ENCODE results near the gene LRRC8B.

Gene LRRC8B

DNA sequence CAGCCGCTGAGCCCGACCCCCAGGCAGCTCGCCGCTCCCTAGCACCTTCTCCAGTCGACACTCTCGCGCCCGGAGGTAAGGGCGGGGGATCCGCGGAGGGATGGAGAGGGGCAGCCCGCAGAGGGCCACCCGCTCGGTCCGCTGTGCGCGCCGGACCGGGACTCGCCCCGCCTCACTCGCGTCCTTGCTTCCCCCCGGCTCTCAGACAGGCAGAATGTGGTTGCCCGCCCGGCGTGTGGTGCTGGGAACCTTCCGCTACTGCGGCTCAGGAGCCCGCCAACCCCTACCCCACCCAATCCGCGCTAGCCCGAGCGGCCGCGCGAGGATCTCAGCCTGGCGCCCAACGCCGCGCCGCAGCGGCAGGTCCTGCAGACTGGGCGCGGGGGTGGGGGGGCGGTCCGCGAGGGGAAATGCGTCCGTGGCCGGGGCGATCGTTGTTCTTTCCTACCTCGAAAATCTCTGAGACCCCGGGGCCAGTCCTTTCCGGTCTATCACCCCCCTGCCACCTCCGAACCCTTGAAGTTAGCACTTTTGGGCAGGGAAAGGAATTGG lies 108.7 kb downstream of the LRRC8B start:
- no peaks in the 10 kb centered on the region for H3K36me3 ChIP-seq (ENCODE audit: control insufficient read depth, insufficient read depth, low read length)
- H3K4me3 ChIP-seq (ENCODE audit: low read length): peak overlapping the region; percentile 52; the same call in 1 of the 2 replicates
- H3K27ac ChIP-seq (ENCODE audit: low read length): no peak overlapping the region
- H3K27me3 ChIP-seq (ENCODE audit: control insufficient read depth, insufficient read depth, low read length): peaks cover 7% of the 10 kb centered on the region; the same call in 1 of the 2 replicates
- H3K4me1 ChIP-seq (ENCODE audit: control insufficient read depth, insufficient read depth, low read length): no peaks in the 10 kb centered on the region; the same call in 1 of the 2 replicates
- WGBS (ENCODE audit: insufficient coverage, insufficient read length): no CpG with 5 or more reads among the region's 57 CpGs
- DNase-seq (ENCODE audit: low read depth, low spot score): no peak
- no peaks in the 10 kb centered on the region for H3K9me3 ChIP-seq (ENCODE audit: control insufficient read depth, insufficient read depth, low read length)

DNA sequence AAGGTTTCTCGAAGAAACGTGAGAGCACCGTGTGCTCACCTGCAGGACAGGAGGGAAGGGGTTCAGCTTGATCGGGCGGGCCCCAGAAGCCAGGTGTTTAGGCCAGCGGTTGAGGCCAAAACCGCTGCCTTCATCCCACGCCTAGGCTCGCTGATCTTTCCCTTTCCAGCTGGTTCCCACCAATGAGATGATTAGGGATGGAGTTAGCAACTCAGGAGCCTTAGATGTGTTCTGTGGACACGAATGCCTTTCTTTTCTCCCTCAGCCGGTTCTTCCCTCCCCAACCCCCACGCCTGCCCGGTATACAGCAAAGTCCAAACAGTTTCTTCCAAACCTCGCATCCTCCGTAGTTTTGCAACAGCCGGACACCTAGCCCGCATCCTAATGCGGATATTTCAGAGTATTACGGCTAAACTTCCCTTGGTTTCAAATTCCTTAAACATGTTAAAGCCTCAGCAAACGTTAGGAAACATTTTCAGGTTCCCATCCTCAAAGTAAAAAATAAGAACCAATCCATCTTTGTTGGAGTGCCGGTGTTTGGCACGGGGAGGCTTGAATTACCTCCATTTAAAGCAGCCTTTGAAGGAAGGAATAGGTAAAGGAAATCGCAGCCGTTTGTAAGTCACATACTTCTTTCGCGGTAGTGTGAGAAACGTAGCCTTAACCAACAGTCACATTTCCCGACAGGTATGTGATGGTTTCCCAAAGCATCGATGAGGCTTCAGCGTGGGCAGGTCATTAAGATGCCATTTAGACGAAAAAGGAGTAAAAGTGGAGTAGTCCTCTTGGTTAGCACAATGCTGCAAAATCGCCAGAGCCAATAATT lies 109.4 kb downstream of the LRRC8B start:
- no peak for DNase-seq (ENCODE audit: low read depth, low spot score)
- WGBS (ENCODE audit: insufficient coverage, insufficient read length): no CpG with 5 or more reads among the region's 32 CpGs
- peaks cover 7% of the 10 kb centered on the region; the same call in 1 of the 2 replicates for H3K27me3 ChIP-seq (ENCODE audit: control insufficient read depth, insufficient read depth, low read length)
- H3K4me1 ChIP-seq (ENCODE audit: control insufficient read depth, insufficient read depth, low read length): no peaks in the 10 kb centered on the region; the same call in 1 of the 2 replicates
- no peaks in the 10 kb centered on the region for H3K36me3 ChIP-seq (ENCODE audit: control insufficient read depth, insufficient read depth, low read length)
- peak overlapping the region; percentile 52; the same call in 1 of the 2 replicates for H3K4me3 ChIP-seq (ENCODE audit: low read length)
- no peak overlapping the region for H3K27ac ChIP-seq (ENCODE audit: low read length)
- H3K9me3 ChIP-seq (ENCODE audit: control insufficient read depth, insufficient read depth, low read length): no peaks in the 10 kb centered on the region

DNA sequence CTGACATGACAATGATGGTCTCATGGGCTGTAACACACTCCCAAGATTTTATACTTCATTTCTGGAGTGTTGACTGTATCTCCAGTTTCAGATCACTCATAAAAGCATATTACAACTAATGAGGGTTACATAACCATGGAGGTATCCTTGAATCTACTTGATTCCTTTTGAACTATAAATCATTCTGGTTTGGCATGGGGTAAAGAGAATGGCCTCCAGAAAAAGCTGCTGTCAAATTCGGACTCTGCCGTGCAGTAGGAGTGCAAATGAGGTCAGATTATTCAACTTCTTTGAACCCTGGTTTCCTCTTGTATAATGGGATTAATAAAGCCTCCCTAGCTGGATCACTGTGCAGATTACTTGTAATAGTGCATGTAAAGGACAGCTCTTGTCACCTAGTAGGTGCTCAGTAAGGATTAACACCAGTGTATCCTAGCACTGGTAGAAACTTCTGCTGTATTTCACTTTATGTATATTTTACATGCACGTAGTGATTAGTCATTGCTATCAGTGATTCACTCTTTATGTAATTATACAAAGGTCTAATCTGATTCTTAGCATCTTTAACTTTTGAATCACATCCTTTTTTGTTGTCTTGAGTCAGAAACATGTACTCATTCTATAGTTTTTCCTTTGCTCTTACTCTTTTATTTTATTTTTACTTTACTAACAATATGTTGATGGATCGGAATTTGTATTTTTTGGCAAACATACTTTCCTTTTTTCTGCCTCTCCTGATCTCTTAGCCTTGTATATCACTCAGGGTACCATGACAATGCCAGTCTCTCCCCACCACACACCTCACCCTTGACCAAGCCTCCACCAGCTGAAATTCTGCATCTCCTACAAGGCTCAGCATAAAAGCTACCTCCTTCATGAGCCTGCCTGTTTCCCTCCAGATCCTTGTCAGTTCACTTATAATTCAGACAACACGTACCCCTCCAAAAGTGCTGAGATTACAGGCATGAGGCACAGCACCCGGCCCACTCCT lies 111.5 kb downstream of the LRRC8B start:
- Histone ChIP-seq H3K36me3 (ENCODE audit: control insufficient read depth, insufficient read depth, low read length) (no peaks in the 10 kb centered on the region), H3K4me3 (ENCODE audit: low read length) (no peak overlapping the region), H3K27ac (ENCODE audit: low read length) (no peak overlapping the region), H3K4me1 (ENCODE audit: control insufficient read depth, insufficient read depth, low read length) (no peaks in the 10 kb centered on the region; the same call in 1 of the 2 replicates), H3K9me3 (ENCODE audit: control insufficient read depth, insufficient read depth, low read length) (no peaks in the 10 kb centered on the region), H3K27me3 (ENCODE audit: control insufficient read depth, insufficient read depth, low read length) (peaks cover 7% of the 10 kb centered on the region; the same call in 1 of the 2 replicates)
- no CpG with 5 or more reads among the region's 6 CpGs for WGBS (ENCODE audit: insufficient coverage, insufficient read length)
- no peak for DNase-seq (ENCODE audit: low read depth, low spot score)

DNA sequence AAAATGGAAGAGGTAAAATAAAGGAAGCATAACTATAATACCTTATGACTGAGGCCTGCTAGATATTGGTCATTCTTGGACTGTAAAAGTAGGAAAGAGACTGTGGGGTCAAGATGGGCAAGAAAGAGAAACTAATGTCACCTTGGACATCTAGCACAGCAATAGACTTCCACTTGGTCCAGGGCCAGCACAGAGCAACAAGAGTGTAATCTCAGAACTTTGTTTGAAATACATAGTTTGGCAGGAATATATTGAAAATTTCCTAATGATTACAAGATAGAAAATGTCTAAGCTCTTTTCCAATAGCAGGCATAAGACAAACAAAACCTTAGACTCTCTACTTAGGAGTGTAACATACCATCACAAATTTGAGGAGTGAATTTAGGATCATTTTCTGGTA lies 112.9 kb downstream of the LRRC8B start:
- H3K4me3 ChIP-seq (ENCODE audit: low read length): no peak overlapping the region
- H3K27me3 ChIP-seq (ENCODE audit: control insufficient read depth, insufficient read depth, low read length): peaks cover 7% of the 10 kb centered on the region; the same call in 1 of the 2 replicates
- H3K27ac ChIP-seq (ENCODE audit: low read length): no peak overlapping the region
- DNase-seq (ENCODE audit: low read depth, low spot score): no peak
- H3K9me3 ChIP-seq (ENCODE audit: control insufficient read depth, insufficient read depth, low read length): no peaks in the 10 kb centered on the region
- no peaks in the 10 kb centered on the region for H3K4me1 ChIP-seq (ENCODE audit: control insufficient read depth, insufficient read depth, low read length)
- H3K36me3 ChIP-seq (ENCODE audit: control insufficient read depth, insufficient read depth, low read length): no peaks in the 10 kb centered on the region

DNA sequence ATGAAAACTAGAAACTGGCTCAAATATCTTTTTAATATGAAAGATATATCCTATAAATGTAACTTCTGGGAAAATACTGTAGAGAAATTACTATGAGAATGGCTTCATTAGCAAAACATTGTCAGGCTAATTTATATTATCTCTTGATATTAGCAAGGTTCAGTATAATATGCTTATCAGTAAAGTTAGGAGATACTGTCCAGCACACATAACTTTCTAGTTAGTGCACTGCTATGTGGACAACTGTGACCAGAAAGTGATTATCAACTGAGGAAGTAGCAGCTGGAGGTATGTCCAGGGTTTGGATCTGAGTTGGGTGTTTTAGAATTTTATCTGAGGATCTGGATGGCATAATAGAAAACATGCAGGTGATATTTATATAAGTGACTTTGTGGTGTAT lies 115.8 kb downstream of the LRRC8B start:
- DNase-seq (ENCODE audit: low read depth, low spot score): no peak
- no peaks in the 10 kb centered on the region for H3K36me3 ChIP-seq (ENCODE audit: control insufficient read depth, insufficient read depth, low read length)
- no peak overlapping the region for H3K4me3 ChIP-seq (ENCODE audit: low read length)
- no peaks in the 10 kb centered on the region for H3K4me1 ChIP-seq (ENCODE audit: control insufficient read depth, insufficient read depth, low read length)
- no peaks in the 10 kb centered on the region for H3K27me3 ChIP-seq (ENCODE audit: control insufficient read depth, insufficient read depth, low read length)
- no peak overlapping the region for H3K27ac ChIP-seq (ENCODE audit: low read length)
- no peaks in the 10 kb centered on the region for H3K9me3 ChIP-seq (ENCODE audit: control insufficient read depth, insufficient read depth, low read length)

DNA sequence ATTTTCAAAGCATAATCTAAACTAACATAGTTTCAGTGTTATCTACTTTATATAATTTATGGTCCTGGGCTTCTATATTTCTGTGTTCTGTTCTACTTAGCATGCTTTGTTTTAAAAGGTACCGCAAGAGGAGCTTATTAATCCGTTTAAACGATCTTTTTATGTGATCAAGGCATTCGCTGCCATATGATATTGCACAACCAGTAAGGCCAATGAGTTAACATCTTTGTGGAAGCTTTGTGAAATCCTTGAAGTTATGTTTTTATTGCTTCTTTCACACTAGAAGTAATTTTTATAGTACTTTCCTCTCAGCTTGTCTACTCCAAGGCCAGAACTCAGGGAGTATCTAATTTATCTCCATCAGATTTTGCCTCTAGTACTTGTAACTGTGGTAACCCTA lies 117.2 kb downstream of the LRRC8B start:
- H3K27ac ChIP-seq (ENCODE audit: low read length): no peak overlapping the region
- no peaks in the 10 kb centered on the region for H3K9me3 ChIP-seq (ENCODE audit: control insufficient read depth, insufficient read depth, low read length)
- H3K36me3 ChIP-seq (ENCODE audit: control insufficient read depth, insufficient read depth, low read length): no peaks in the 10 kb centered on the region
- H3K4me3 ChIP-seq (ENCODE audit: low read length): no peak overlapping the region
- DNase-seq (ENCODE audit: low read depth, low spot score): no peak
- H3K27me3 ChIP-seq (ENCODE audit: control insufficient read depth, insufficient read depth, low read length): no peaks in the 10 kb centered on the region
- no CpG with 5 or more reads among the region's 4 CpGs for WGBS (ENCODE audit: insufficient coverage, insufficient read length)
- no peaks in the 10 kb centered on the region for H3K4me1 ChIP-seq (ENCODE audit: control insufficient read depth, insufficient read depth, low read length)

DNA sequence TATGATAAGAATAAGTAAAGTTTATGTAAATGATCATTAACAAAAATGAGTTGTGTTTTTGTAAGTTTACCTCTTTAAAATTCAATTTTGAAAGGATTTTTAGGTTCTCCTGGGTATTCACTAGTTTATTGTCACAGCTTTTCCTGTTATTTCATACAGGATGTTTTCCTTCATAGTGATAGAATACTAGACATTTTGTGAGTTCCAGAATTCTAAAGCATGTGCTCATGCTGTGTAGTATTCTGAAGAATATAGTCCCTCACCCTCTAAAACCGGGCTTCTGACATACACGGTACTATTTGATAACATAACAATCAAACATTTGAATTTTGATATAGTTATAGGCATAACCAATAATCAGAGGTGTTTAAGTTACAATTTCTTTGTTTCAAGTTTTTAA lies 118.9 kb downstream of the LRRC8B start:
- Histone ChIP-seq H3K27me3 (ENCODE audit: control insufficient read depth, insufficient read depth, low read length) (no peaks in the 10 kb centered on the region), H3K36me3 (ENCODE audit: control insufficient read depth, insufficient read depth, low read length) (no peaks in the 10 kb centered on the region), H3K27ac (ENCODE audit: low read length) (no peak overlapping the region), H3K4me3 (ENCODE audit: low read length) (no peak overlapping the region), H3K4me1 (ENCODE audit: control insufficient read depth, insufficient read depth, low read length) (no peaks in the 10 kb centered on the region), H3K9me3 (ENCODE audit: control insufficient read depth, insufficient read depth, low read length) (no peaks in the 10 kb centered on the region)
- no CpG with 5 or more reads among the region's 2 CpGs for WGBS (ENCODE audit: insufficient coverage, insufficient read length)
- no peak for DNase-seq (ENCODE audit: low read depth, low spot score)

DNA sequence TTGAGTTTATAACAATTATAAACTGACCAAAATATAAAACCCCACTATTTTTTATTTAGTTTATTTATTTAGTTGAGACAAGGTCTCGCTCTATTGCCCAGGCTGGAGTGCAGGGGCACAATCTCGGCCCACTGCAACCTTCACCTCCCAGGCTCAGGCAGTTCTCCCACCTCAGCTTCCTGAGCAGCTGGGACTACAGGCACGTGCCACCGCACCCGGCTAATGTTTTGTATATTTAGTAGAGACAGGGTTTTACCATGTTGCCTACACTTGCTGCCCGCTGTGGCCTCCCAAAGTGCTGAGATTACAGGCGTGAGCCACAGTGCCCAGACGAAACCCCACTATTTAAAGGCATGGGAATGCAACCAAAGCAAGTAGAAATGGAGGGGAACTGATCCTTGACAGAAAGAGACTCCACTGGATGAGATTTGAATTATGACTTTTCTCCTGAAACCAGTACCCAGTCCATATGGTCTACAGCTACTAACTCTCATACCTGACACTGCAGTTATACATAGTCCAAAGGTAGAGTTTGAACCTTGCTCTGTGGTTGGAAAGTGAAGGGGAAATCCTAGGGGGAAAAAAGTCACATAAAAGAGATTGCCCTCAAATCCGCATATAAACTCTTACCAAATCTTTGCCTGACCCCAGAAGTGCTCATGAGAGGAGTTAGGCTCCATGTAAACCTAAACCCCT lies 119.6 kb downstream of the LRRC8B start:
- Histone ChIP-seq H3K4me1 (ENCODE audit: control insufficient read depth, insufficient read depth, low read length) (no peaks in the 10 kb centered on the region), H3K36me3 (ENCODE audit: control insufficient read depth, insufficient read depth, low read length) (no peaks in the 10 kb centered on the region), H3K27ac (ENCODE audit: low read length) (no peak overlapping the region), H3K4me3 (ENCODE audit: low read length) (no peak overlapping the region), H3K9me3 (ENCODE audit: control insufficient read depth, insufficient read depth, low read length) (no peaks in the 10 kb centered on the region), H3K27me3 (ENCODE audit: control insufficient read depth, insufficient read depth, low read length) (no peaks in the 10 kb centered on the region)
- DNase-seq (ENCODE audit: low read depth, low spot score): no peak
- no CpG with 5 or more reads among the region's 9 CpGs for WGBS (ENCODE audit: insufficient coverage, insufficient read length)

DNA sequence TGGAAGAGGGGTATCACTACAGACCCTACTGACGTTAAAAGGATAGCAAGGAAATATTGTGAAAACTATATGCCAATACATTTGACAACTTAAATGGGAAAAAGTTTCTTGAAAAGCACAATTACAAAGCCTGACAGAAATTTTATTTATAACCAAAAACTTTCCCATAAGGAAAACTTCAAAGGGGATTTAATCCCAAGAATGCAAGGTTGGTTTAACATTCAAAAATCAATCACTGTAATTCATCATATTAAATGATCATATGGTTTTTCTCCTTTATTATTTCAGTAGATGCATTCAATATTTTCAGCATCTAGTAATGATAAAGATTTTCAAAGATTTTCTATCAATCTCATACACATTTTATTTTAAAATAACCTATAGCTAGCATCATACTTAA lies 121.6 kb downstream of the LRRC8B start:
- no CpG with 5 or more reads among the region's 1 CpG for WGBS (ENCODE audit: insufficient coverage, insufficient read length)
- H3K27ac ChIP-seq (ENCODE audit: low read length): no peak overlapping the region
- H3K27me3 ChIP-seq (ENCODE audit: control insufficient read depth, insufficient read depth, low read length): no peaks in the 10 kb centered on the region

More for the DNA sequence above, 121.6 kb downstream of the LRRC8B start:
- H3K9me3 ChIP-seq (ENCODE audit: control insufficient read depth, insufficient read depth, low read length): no peaks in the 10 kb centered on the region
- H3K4me3 ChIP-seq (ENCODE audit: low read length): no peak overlapping the region
- H3K4me1 ChIP-seq (ENCODE audit: control insufficient read depth, insufficient read depth, low read length): no peaks in the 10 kb centered on the region
- no peaks in the 10 kb centered on the region for H3K36me3 ChIP-seq (ENCODE audit: control insufficient read depth, insufficient read depth, low read length)
- DNase-seq (ENCODE audit: low read depth, low spot score): no peak
